HG03139 (cell line): Measurements from ENCODE around the gene FGGY.

Experiments used
- ATAC-seq: cut with Tn5 transposase; IDR thresholded peaks from one replicate; pipeline ENCODE4 v1.9.1; 2021; ENCODE audit not compliant: unreplicated experiment

FGGY gene

DNA sequence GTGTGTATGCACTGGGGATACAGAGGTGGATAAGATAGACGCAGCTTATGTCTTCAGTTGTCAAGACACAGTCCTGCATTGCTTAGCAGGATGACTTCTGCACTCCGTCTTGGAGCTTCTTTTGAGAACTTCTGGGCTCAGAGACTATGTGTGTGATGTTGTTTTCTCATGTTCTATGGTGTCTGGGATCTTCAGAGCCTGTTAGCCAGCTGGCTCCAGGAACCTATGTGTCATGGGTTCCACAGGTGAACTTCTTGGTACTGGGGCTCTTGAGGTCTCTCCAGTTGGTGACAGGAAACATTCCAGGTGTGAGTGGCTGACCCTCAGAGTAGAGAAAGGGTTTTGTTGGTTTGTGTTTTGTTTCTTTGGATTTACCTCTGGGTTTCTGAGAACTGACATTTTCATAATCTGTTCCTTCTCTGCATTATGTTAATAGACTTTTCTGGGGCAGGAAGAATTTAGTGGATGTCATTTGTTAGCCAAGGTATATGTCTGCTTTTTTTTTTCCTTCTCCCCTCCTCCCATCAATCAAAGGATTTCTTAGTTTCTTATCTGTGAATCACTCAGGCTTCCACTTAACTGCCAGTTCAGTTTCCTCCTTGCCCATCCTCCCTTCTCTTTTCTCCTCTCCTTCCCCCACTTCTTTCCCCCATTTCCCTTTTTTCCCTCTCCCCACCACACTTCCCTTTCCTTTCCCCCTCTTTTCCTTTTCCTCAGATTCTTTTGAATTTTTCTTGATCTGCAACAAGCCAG lies 18.1 kb downstream of the FGGY start:
- ATAC-seq = no peak

DNA sequence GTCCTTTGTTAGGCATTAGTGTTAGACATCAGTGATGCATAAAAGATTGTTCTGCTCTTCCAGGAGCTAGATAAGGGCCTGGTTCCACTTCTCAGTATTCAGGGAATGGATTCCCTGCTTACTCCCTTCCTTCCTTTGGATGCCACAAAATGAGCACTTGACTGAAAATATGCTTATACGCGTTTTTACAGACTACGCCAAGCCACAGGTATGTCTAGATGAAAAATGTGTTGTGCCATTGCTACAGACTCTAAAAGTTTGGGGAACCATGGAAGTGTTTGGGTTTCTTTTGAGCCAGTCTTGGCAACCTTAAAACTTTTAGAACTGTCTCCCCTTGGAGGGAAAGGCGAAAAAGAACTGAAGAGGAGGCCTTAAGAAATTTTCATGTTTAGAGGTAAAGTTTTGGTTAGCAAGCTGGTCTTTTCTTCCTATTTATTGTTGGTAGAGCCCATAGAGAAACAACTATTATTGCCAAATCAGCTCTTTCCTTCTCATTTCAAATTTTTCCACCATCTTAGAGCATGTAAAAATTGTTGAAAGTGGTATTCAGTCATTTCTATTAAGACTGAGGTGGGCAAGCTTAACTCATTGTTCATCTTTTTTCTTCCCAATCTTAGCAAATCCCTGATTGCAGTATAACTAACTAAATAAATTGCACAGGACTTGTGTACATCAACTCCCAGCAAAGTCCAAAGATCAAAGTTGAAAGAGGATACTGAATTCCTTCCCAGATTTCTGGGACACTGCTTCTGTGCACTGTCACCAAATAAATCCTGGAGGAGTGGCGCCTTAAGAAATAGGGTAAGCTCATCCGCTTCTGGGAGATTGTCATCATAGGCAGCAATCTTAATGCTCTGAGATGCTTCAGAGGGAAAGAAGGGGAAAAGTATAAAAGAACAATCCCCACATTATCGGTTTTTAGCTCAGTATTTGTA lies 18.9 kb downstream of the FGGY start:
- ATAC-seq = no peak

- ATAC-seq = peak; percentile 78
These were observed 19.7 kb downstream of the FGGY start for GRCh38 chr1:59316497-59317128.

DNA sequence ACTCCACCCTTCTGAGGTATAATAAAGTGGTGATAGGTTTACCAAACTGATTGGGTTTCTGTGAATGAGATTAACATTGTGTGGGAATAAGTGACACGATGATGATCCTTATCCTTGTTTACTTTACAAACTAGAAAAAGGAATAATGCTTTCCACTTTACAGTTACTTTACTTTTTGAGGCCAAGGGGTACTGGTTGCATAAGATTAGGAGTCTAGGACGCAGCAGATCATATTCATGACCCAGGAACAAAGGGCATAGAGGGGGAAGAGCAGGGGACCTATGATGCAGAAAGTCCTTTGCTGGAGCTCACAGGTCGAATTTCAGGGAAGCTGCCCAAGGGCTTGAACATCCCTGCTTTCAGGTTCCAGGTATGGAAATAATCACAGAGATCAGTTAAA lies 20.4 kb downstream of the FGGY start:
- ATAC-seq = no peak

GRCh38 chr1:59317780-59318179 lies 20.9 kb downstream of the FGGY start:
- ATAC-seq = no peak

GRCh38 chr1:59318271-59318860 lies 21.5 kb downstream of the FGGY start:
- no peak for ATAC-seq

GRCh38 chr1:59322394-59322793 lies 25.5 kb downstream of the FGGY start:
- ATAC-seq = no peak

GRCh38 chr1:59322814-59323213 lies 25.9 kb downstream of the FGGY start:
- ATAC-seq = no peak

GRCh38 chr1:59323879-59324278 lies 27.0 kb downstream of the FGGY start:
- ATAC-seq = no peak

GRCh38 chr1:59328353-59328752 lies 31.5 kb downstream of the FGGY start:
- ATAC-seq = no peak

GRCh38 chr1:59329412-59330053 lies 32.6 kb downstream of the FGGY start:
- no peak for ATAC-seq

DNA sequence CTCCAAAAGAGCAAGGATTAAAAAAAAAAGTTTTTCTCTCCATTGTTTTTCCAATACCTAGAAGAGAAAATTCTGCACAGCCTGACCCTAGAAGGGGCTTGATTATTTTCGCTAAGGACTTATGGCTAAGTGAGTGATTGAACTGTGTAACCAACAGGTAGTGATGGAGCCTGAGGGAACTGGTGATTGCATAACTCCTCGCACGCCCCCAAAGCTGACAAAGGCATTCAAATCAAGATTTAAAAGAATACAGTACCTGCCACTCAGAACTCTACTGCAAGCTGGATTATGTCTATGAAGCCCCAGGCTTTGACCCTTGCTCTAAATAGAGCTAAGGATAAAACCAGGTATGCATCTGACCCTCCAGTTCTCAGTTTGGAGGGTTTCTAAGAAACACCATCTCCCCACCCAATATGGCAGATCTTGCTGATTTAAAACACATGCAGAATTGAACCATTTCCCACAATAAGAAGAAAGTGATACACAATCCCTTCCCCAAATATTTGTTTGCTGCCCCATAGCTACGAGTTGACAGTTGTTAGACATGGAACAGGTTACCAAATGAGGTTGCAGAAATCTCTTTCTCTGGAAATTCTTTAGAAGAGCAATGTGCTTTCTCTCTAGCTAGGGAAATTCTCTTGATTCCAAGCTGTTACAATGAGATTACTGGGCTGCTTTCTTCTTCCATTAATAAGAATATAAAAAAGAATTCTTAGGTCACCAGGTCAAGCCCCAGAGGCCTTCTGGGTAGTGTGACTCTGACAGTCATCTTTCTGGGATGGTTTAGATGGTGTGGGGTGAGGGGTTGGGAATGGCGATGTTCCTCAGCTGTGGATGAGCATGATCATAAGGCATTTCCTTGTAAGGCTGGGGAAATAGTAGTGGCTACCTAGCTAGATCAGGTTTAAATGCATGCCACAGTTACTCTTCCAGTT lies 35.1 kb downstream of the FGGY start:
- ATAC-seq = no peak

GRCh38 chr1:59332983-59333382 lies 36.1 kb downstream of the FGGY start:
- ATAC-seq = no peak

GRCh38 chr1:59333626-59334277 lies 36.9 kb downstream of the FGGY start:
- no peak for ATAC-seq

DNA sequence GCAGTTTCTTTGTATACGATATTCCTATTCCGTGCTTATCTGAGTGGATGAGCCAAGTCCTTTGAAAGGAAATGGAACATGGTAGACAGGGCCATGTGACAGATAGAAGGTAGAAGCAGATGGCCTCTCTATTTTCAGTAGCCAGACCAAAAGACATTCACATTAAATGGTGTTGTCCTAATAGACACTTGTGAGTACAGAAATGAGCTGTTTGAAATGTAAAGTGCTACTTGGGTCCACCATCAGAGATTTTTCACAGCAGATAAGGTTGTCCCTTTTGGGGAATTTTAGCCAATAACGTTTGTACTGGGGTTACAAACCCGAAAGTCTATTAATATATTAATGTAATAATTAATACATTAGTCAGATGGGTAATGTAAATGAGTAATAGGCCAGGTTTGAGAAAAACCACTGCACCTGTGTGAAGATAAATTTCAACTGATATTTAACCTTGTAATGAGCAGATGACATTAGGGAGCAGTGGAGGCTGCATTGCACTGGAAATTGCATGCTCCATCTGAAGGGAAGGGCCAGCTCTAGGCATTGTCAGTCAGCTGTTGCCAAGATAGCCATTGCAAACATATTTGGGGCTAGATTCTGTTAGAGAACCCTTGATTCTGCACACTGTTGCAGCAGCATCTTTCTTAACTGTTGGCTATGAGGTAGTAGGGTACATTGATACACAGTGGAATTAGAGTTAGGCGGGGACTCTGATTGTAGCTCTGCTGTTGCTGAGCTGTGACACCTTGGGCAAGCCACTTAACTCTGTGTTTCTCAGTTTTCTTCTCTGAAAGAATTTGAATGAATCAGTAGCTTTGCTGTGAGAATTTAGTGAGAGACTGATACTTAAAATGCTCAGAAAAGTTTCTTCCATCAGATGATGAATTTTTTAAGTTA lies 43.8 kb downstream of the FGGY start:
- ATAC-seq = peak; percentile 65

DNA sequence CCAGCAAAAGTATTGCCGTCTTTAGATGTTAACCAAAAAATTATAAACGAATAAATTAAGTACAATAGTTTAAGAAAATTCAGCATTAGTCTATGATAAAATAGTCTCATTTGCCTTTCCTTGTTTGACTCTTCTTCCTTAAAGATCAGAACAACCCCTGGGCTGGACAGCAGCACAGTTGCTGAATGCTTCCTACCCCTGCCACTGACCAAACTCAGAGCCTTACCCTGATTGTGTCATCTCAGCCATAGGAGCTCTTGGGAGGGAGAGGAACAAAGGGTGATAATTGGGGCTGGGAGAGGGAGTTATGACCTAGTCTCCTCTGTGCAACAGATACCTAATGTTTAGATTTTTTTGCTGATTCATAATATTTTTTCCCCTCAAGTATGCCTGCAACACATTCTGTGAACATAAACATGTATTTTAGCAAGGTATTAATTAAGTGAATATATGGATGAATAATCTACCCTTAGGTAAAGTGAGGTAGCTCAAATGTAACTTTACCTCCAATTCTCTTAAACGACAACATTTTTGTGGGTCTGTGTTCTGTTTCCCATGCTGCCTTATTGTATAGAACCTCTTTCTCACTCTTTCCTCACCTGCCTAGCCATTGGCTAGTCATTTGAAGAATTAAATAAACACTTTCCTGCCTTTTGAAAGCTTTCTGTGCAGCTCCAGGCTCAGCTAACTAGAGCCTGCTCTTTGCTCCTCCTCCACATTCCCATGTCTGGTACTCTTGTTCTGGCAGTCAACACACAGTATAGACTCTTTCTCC lies 46.1 kb downstream of the FGGY start:
- ATAC-seq = no peak

DNA sequence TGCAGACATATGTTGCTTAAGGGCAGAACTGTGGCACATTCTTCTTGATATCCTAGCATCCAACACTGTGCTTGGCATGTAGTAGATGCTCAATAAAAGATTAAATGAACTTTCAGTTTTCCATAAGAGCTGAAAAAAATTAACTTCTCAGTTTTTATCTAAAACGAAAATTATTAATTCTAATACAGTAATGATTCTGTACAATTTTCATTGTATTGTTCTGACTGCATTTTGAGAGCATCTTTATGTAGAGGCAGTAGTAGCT lies 46.6 kb downstream of the FGGY start:
- ATAC-seq = no peak

- ATAC-seq = no peak
These were observed 48.3 kb downstream of the FGGY start for GRCh38 chr1:59345221-59345620.
